ENCODE measurements around the gene TRMO. TPM values are rescaled to one million over a fixed set of nuclear protein-coding genes. Genes with fewer than 3 reads are reported as not detected.

Gene TRMO
- total and polyA plus RNA-seq, 2 of the 13 experiments (the other 11 are each of a cell fraction or from before 2014, with no cell fraction given), result 8.7 to 18.6 TPM

- TF ChIP-seq ZBTB26 (CRISPR knock-in tag; IDR thresholded peaks at IDR 0.05; ENCODE audit: borderline replicate concordance) (peak; percentile 83), ZBTB40 (IDR thresholded peaks at IDR 0.05) (no peak), ZBTB40 (CRISPR knock-in tag; IDR thresholded peaks at IDR 0.05) (peak; percentile 88), PRPF4 (IDR thresholded peaks at IDR 0.05; ENCODE audit: low read depth, low read length, poor library complexity, severe bottlenecking) (no peak), ZNF275 (CRISPR knock-in tag; IDR thresholded peaks at IDR 0.05; ENCODE audit: borderline replicate concordance) (peak; percentile 97), ZFY (CRISPR knock-in tag; IDR thresholded peaks at IDR 0.05) (peak; percentile 98), MED1 (CRISPR knock-in tag; IDR thresholded peaks at IDR 0.05) (peak; percentile 76), DMAP1 (CRISPR knock-in tag; IDR thresholded peaks at IDR 0.05) (peak; percentile 100), ZNF235 (CRISPR knock-in tag; IDR thresholded peaks at IDR 0.05; ENCODE audit: borderline replicate concordance) (peak; percentile 90; the same call in 1 of the 2 replicates), SMAD3 (CRISPR knock-in tag; IDR thresholded peaks at IDR 0.05) (peak; percentile 91; the same call in 1 of the 2 replicates), SIX1 (CRISPR knock-in tag; IDR thresholded peaks at IDR 0.05; ENCODE audit: borderline replicate concordance) (no peak)
- TF ChIP-seq, protein P1, sequence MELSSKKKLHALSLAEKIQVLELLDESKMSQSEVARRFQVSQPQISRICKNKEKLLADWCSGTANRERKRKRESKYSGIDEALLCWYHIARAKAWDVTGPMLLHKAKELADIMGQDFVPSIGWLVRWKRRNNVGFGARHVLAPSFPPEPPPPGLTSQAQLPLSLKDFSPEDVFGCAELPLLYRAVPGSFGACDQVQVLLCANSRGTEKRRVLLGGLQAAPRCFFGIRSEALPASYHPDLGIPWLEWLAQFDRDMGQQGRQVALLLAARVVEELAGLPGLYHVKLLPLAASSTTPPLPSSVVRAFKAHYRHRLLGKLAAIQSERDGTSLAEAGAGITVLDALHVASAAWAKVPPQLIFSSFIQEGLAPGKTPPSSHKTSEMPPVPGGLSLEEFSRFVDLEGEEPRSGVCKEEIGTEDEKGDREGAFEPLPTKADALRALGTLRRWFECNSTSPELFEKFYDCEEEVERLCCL (CRISPR knock-in tag; IDR thresholded peaks at IDR 0.05; ENCODE audit: borderline replicate concordance), result no peak
These were observed at the start of gene TRMO (continued) for GRCh38 chr9:97921959-97922724.
